Measurements from ENCODE around the gene HOPX. TPM values are rescaled to one million over a fixed set of nuclear protein-coding genes. Genes with fewer than 3 reads are reported as not detected.

Gene HOPX
- polyA plus RNA-seq, 2 of the 4 experiments (the other 2 are of a cell fraction) = not detected

DNA sequence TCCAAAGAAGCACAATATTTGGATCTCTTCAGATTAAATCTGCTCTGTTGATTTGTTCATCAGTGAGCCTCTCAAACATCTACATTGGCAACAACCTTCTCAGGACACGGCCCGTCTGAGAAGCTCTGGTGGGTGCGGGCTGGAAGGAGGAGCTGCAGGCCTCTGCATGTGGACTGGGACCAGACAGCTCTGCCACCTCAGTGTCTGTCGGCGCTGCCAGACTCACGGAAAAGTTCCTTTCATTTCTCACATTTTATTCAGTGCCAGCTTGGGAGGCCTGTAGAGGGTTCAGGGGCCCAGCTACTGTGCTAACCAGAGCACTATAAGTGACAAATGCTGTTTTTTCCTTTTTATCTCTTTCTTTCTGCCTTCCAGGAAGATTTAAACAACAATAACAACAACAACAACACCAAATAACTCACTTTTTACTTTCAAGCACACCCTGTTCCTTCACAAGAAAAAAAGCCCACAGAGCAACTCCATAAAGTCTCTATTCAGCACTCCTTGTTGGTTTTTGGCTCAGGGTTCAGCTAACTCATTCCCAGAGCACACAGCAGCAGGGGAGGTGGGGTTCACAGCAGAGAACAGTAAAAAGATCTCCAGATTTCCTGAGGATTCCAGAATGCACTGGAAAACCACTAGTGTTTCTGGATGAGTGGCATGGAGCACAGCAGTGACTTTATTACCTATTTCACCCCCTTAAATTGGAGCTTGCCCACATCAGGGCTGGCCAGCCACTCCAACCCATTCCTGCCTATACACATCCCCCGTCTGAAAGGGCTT is 23.2 kb upstream of the HOPX start:
- ChIA-PET CTCF (no interaction called here), POLR2A (no interaction called here)
- Histone ChIP-seq H3K4me2 (no peak overlapping the region), H3K9me3 (no peaks in the 10 kb centered on the region), H3K4me3 (no peak overlapping the region), H3K4me1 (no peaks in the 10 kb centered on the region), H3K27ac (no peak overlapping the region)
- TF ChIP-seq HOXB5 (CRISPR knock-in tag; IDR thresholded peaks at IDR 0.05) (no peak), POLR2A (IDR thresholded peaks at IDR 0.05; ENCODE audit: low read length) (no peak), MAZ (IDR thresholded peaks at IDR 0.05; ENCODE audit: borderline replicate concordance, low read depth, low read length) (no peak), SREBF2 (IDR thresholded peaks at IDR 0.05) (no peak), EHF (CRISPR knock-in tag; IDR thresholded peaks at IDR 0.05) (no peak), EHMT2 (IDR thresholded peaks at IDR 0.05; ENCODE audit: low read depth) (no peak), RAD21 (conservative IDR thresholded peaks at IDR 0.05 in 1 of 2, IDR thresholded peaks at IDR 0.05 in 1 of 2) (no peak), KDM5A (IDR thresholded peaks at IDR 0.05) (no peak), ZC3H11A (IDR thresholded peaks at IDR 0.05) (no peak), RARB (CRISPR knock-in tag; IDR thresholded peaks at IDR 0.05) (no peak)
- TF ChIP-seq, protein P1, sequence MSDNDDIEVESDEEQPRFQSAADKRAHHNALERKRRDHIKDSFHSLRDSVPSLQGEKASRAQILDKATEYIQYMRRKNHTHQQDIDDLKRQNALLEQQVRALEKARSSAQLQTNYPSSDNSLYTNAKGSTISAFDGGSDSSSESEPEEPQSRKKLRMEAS (IDR thresholded peaks at IDR 0.05) = no peak
- 77% methylated on average over 7 of the region's 7 CpGs for WGBS (ENCODE audit: missing lambda C conversion rate)
- no peak for DNase-seq (ENCODE audit: low read depth in 1 of 2, low spot score in 1 of 2)
- no peak for FAIRE-seq
- ATAC-seq = no peak

DNA sequence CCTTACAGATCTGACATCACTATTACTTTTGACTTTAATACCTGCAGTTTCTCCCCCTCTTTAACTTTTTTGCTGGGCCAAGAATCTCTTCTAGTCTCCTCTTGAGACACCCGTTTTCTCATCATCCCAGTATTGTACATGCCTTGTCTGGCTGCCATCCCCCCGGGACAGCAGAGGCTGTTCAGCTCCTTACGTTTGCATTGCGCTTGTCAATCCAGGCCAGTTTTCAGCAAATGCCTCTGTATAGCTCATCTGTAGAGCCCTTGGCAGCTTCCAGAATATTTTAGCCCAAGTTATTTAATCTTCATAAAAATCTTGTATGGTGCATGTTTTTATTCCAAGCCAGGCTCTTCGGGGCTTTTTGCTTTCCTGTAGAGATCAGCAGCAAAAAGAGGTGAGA is 22.3 kb upstream of the HOPX start:
- ChIA-PET CTCF (no interaction called here), POLR2A (no interaction called here)
- TF ChIP-seq HDAC2 (IDR thresholded peaks at IDR 0.05) (no peak), NPAS2 (CRISPR knock-in tag; IDR thresholded peaks at IDR 0.05; ENCODE audit: borderline replicate concordance) (no peak), RNF2 (IDR thresholded peaks at IDR 0.05; ENCODE audit: borderline replicate concordance, low read depth) (no peak), ZC3H11A (IDR thresholded peaks at IDR 0.05) (no peak), NFE2L2 (conservative IDR thresholded peaks at IDR 0.05; ENCODE audit: low read length) (no peak), E2F6 (IDR thresholded peaks at IDR 0.05; ENCODE audit: borderline replicate concordance, low read depth) (no peak), EP300 (IDR thresholded peaks at IDR 0.05) (no peak), TP53 (CRISPR knock-in tag; IDR thresholded peaks at IDR 0.05) (no peak)
- FAIRE-seq (no peak), DNase-seq (ENCODE audit: low read depth in 1 of 2, low spot score in 1 of 2) (no peak), ATAC-seq (no peak)
- H3K27ac ChIP-seq = no peak overlapping the region
- H3K4me3 ChIP-seq = no peak overlapping the region
- no peak overlapping the region for H3K4me2 ChIP-seq
- 58% methylated on average over 5 of the region's 5 CpGs for WGBS (ENCODE audit: missing lambda C conversion rate)
- no peaks in the 10 kb centered on the region for H3K4me1 ChIP-seq
- H3K9me3 ChIP-seq = no peaks in the 10 kb centered on the region

DNA sequence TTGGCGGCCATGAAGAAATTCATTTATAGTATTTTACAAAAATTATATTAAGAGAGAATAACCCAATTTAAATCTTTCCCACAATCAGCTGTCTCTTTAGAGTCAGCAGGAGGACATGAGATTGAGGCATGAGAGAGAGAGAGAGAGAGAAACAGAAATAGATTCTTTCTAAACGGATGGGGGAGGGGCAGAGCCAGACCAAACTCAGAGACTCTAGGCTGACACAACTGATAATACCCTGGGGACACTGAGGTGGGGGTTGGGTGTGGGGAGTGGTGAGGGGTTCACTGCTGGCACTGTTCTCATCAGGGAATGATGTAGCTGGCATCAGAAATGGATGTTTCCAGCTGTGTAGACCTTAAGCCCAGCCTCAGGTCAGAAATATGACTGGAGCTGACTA is 20.5 kb upstream of the HOPX start:
- no peaks in the 10 kb centered on the region for H3K4me1 ChIP-seq
- WGBS (ENCODE audit: missing lambda C conversion rate) = 65% methylated on average over 2 of the region's 2 CpGs
- ChIA-PET CTCF (interaction anchor here (0.9 kb wide), 1 partner anchor 126 kb away, joined by 3 read pairs; no protein-coding TSS in a partner anchor), POLR2A (no interaction called here)
- H3K4me3 ChIP-seq = no peak overlapping the region
- no peak overlapping the region for H3K4me2 ChIP-seq
- FAIRE-seq (no peak), DNase-seq (ENCODE audit: low read depth in 1 of 2, low spot score in 1 of 2) (no peak), ATAC-seq (no peak)
- no peaks in the 10 kb centered on the region for H3K9me3 ChIP-seq
- TF ChIP-seq KDM5A (IDR thresholded peaks at IDR 0.05) (no peak), FOSL2 (IDR thresholded peaks at IDR 0.05) (no peak), FOSL2 (CRISPR knock-in tag; IDR thresholded peaks at IDR 0.05) (no peak), HOXB5 (CRISPR knock-in tag; IDR thresholded peaks at IDR 0.05) (no peak), CBX2 (IDR thresholded peaks at IDR 0.05; ENCODE audit: borderline replicate concordance, low read depth) (no peak), NFE2L2 (conservative IDR thresholded peaks at IDR 0.05; ENCODE audit: low read length) (no peak), GATA3 (IDR thresholded peaks at IDR 0.05; ENCODE audit: borderline replicate concordance) (no peak), MAZ (IDR thresholded peaks at IDR 0.05; ENCODE audit: borderline replicate concordance, low read depth, low read length) (no peak), CEBPB (IDR thresholded peaks at IDR 0.05) (no peak), CBX8 (IDR thresholded peaks at IDR 0.05) (no peak), RCOR1 (IDR thresholded peaks at IDR 0.05; ENCODE audit: low read depth, low read length) (no peak), HOXA7 (CRISPR knock-in tag; IDR thresholded peaks at IDR 0.05) (no peak), NPAS2 (CRISPR knock-in tag; IDR thresholded peaks at IDR 0.05; ENCODE audit: borderline replicate concordance) (no peak), KDM1A (IDR thresholded peaks at IDR 0.05; ENCODE audit: low read depth) (no peak), MAFK (IDR thresholded peaks at IDR 0.05; ENCODE audit: partially characterized antibody) (no peak), POLR2AphosphoS2 (conservative IDR thresholded peaks at IDR 0.05; ENCODE audit: low read length) (no peak), BHLHE40 (IDR thresholded peaks at IDR 0.05; ENCODE audit: low read depth, low read length) (no peak), TP53 (CRISPR knock-in tag; IDR thresholded peaks at IDR 0.05) (no peak)
- TF ChIP-seq, protein P2, sequence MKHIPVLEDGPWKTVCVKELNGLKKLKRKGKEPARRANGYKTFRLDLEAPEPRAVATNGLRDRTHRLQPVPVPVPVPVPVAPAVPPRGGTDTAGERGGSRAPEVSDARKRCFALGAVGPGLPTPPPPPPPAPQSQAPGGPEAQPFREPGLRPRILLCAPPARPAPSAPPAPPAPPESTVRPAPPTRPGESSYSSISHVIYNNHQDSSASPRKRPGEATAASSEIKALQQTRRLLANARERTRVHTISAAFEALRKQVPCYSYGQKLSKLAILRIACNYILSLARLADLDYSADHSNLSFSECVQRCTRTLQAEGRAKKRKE (CRISPR knock-in tag; IDR thresholded peaks at IDR 0.05; ENCODE audit: low read depth) = no peak
- no peak overlapping the region for H3K27ac ChIP-seq

Measured in A549 (cell line).